Stimulated activated CD4-positive, alpha-beta T cell treated with anti-CD3 and anti-CD28 coated beads, Interleukin-2, amount 100 ng/mL, for 24 hours (primary cell): ENCODE results near the gene ACTMAP.
"Not testable (repeated sequence)": the region's sequence is repeated elsewhere in the genome, so short reads cannot be mapped to it uniquely, and the experiment has no call there.

ENCODE experiments used
- DNase-seq, 2 donors: peaks; one replicate each; pipeline ENCODE4 v3.0.0-alpha.2; 2020

ACTMAP gene

GRCh38 chr19:40775632-40776022 lies 25.4 kb upstream of the ACTMAP start:
- DNase-seq, result no peak

GRCh38 chr19:40774916-40775631 lies 24.8 kb upstream of the ACTMAP start, which contains the start of gene MIA:
TSS of gene MIA (plus strand) at chr19:40775521. CDS start at chr19:40775543, 22 bp downstream.
- no peak for DNase-seq

- not testable (repeated sequence) for DNase-seq
Measured at GRCh38 chr19:40771101-40771862, 21.0 kb upstream of the ACTMAP start.

- DNase-seq, result no peak
Measured at GRCh38 chr19:40768869-40769268, 18.6 kb upstream of the ACTMAP start.

- DNase-seq, result not testable (repeated sequence)
Measured at GRCh38 chr19:40766385-40766784, 16.1 kb upstream of the ACTMAP start.

- DNase-seq, result no peak
Measured at GRCh38 chr19:40763963-40764362, 13.7 kb upstream of the ACTMAP start.

GRCh38 chr19:40763526-40763925 lies 13.2 kb upstream of the ACTMAP start:
- DNase-seq, result no peak

GRCh38 chr19:40762754-40763470 lies 12.6 kb upstream of the ACTMAP start:
- DNase-seq, result no peak

GRCh38 chr19:40759352-40759751 lies 9.1 kb upstream of the ACTMAP start:
- DNase-seq, result no peak

- no peak for DNase-seq
Measured at GRCh38 chr19:40758491-40758890, 8.2 kb upstream of the ACTMAP start.

GRCh38 chr19:40756502-40757110 lies 6.3 kb upstream of the ACTMAP start:
- peak; percentile 45 to 51 for DNase-seq

- no peak for DNase-seq
Measured at GRCh38 chr19:40755791-40756190, 5.5 kb upstream of the ACTMAP start.

GRCh38 chr19:40755248-40755624 lies 5.0 kb upstream of the ACTMAP start:
- no peak for DNase-seq

GRCh38 chr19:40754611-40755247 lies 4.5 kb upstream of the ACTMAP start:
- DNase-seq, result peak; percentile 76 to 78

GRCh38 chr19:40752257-40752781 lies 2.0 kb upstream of the ACTMAP start:
- DNase-seq, result peak in 1 of 2 donors; percentile 27

GRCh38 chr19:40750874-40751537 lies 729 bp upstream of the ACTMAP start, which contains the start of gene SNRPA:
TSS of gene SNRPA (plus strand) at chr19:40751203. CDS start at chr19:40751409, 206 bp downstream.
- peak; percentile 95 to 96 for DNase-seq

GRCh38 chr19:40747536-40747935 lies 2.7 kb downstream of the ACTMAP start:
- DNase-seq, result no peak

GRCh38 chr19:40745402-40745780 lies 4.9 kb downstream of the ACTMAP start:
- DNase-seq, result no peak

- DNase-seq, result peak in 1 of 2 donors; percentile 34
Measured at GRCh38 chr19:40744554-40745401, 5.5 kb downstream of the ACTMAP start.

- DNase-seq, result no peak
Measured at GRCh38 chr19:40743926-40744325, 6.4 kb downstream of the ACTMAP start.

- DNase-seq, result no peak
Measured at GRCh38 chr19:40742886-40743285, 7.4 kb downstream of the ACTMAP start.
